Parathyroid adenoma (tissue), 2 donors: ENCODE data around the gene MRPL55.

Source experiments
- H2AFZ ChIP-seq: fragments of 300-600 bp; sonication (generic); one replicate; pipeline ENCODE4 v1.7.0; 2017; ENCODE audit warnings: antibody characterized with exemption, mild to moderate bottlenecking
- H3K27ac ChIP-seq: fragments of 300-600 bp; sonication (generic); one replicate; pipeline ENCODE4 v1.7.0; 2017
- H3K27me3 ChIP-seq: fragments of 300-600 bp; sonication (generic); one replicate; pipeline ENCODE4 v1.7.0; 2017; ENCODE audit warnings: low read length; ENCODE audit not compliant: control insufficient read depth, insufficient read depth
- H3K36me3 ChIP-seq: fragments of 300-600 bp; sonication (generic); one replicate; pipeline ENCODE4 v1.7.0; 2017; ENCODE audit warnings: low read length; ENCODE audit not compliant: control insufficient read depth, insufficient read depth
- H3K4me1 ChIP-seq: fragments of 300-600 bp; sonication (generic); one replicate; pipeline ENCODE4 v1.7.0; 2017; ENCODE audit warnings: control low read depth
- H3K4me2 ChIP-seq: fragments of 300-600 bp; sonication (generic); one replicate; pipeline ENCODE4 v1.7.0; 2017; ENCODE audit warnings: low read length
- H3K4me3 ChIP-seq: fragments of 300-600 bp; sonication (generic); one replicate; pipeline ENCODE4 v1.7.0; 2017; ENCODE audit warnings: low read depth, low read length
- H3K79me2 ChIP-seq: fragments of 300-600 bp; sonication (generic); one replicate; pipeline ENCODE4 v1.7.0; 2017; ENCODE audit warnings: control low read depth
- H3K9ac ChIP-seq: fragments of 300-600 bp; sonication (generic); one replicate; pipeline ENCODE4 v1.7.0; 2017; ENCODE audit warnings: mild to moderate bottlenecking
- H3K9me3 ChIP-seq: fragments of 300-600 bp; sonication (generic); one replicate; pipeline ENCODE4 v1.7.0; 2017; ENCODE audit warnings: low read length; ENCODE audit not compliant: control insufficient read depth
- TF ChIP-seq, protein P1 (sequence below): fragments of 300-600 bp; sonication (generic); IDR thresholded peaks from one replicate; pipeline ENCODE4 v1.7.0; 2017; ENCODE audit warnings: antibody characterized with exemption, mild to moderate bottlenecking
- donor health status: primary hyperparathyroidism.

The MRPL55 gene

DNA sequence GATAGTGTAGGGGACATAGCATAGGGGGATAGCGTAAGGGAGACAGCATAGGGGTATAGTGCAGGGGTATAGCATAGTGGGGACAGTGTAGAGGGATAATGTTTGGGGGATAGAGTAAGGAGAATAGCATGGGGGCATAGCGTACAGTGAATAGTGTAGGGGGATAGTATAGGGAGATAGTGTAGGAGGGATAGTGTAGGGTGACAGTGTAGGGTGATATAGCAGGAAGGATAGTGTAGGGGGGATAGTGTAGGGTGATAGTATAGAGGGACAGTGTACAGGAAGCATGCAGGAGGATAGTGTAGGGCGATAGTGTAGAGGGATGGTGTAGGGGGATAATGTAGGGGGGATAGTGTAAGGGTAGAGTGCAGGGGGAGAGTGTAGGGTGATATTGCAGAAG, 38.2 kb downstream of the MRPL55 start:
- Histone ChIP-seq H3K9me3 (no peaks in the 10 kb centered on the region), H3K9ac (no peak overlapping the region), H3K36me3 (no peaks in the 10 kb centered on the region), H3K27ac (no peak overlapping the region), H3K4me3 (no peak overlapping the region), H3K79me2 (no peaks in the 10 kb centered on the region), H3K4me1 (no peaks in the 10 kb centered on the region), H3K4me2 (no peak overlapping the region), H2AFZ (no peak overlapping the region), H3K27me3 (no peaks in the 10 kb centered on the region)
- TF ChIP-seq, protein P1, sequence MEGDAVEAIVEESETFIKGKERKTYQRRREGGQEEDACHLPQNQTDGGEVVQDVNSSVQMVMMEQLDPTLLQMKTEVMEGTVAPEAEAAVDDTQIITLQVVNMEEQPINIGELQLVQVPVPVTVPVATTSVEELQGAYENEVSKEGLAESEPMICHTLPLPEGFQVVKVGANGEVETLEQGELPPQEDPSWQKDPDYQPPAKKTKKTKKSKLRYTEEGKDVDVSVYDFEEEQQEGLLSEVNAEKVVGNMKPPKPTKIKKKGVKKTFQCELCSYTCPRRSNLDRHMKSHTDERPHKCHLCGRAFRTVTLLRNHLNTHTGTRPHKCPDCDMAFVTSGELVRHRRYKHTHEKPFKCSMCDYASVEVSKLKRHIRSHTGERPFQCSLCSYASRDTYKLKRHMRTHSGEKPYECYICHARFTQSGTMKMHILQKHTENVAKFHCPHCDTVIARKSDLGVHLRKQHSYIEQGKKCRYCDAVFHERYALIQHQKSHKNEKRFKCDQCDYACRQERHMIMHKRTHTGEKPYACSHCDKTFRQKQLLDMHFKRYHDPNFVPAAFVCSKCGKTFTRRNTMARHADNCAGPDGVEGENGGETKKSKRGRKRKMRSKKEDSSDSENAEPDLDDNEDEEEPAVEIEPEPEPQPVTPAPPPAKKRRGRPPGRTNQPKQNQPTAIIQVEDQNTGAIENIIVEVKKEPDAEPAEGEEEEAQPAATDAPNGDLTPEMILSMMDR: no peak

DNA sequence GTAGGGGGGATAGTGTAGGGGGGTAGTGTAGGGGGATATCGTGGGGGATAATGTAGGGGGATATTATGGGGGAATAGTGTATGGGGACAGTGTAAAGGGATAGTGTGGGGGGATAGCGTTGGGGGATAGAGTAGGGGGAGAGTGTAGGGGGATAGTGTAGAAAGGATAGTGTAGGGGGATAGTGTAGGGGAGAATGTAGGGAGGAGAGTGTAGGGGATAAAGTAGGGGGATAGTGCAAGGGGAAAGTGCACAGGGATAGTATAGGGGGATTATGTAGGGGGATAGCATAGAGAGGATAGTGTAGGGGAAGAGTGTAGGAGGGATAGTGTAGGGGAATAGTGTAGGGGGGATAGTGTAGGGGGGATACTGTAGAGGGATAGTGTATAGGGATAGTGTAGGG, 38.9 kb downstream of the MRPL55 start:
- Histone ChIP-seq H3K27ac (no peak overlapping the region), H3K4me3 (no peak overlapping the region), H3K4me1 (no peaks in the 10 kb centered on the region), H3K27me3 (no peaks in the 10 kb centered on the region), H2AFZ (no peak overlapping the region), H3K79me2 (no peaks in the 10 kb centered on the region), H3K4me2 (no peak overlapping the region), H3K36me3 (no peaks in the 10 kb centered on the region), H3K9me3 (no peaks in the 10 kb centered on the region), H3K9ac (no peak overlapping the region)
- TF ChIP-seq, protein P1: no peak

DNA sequence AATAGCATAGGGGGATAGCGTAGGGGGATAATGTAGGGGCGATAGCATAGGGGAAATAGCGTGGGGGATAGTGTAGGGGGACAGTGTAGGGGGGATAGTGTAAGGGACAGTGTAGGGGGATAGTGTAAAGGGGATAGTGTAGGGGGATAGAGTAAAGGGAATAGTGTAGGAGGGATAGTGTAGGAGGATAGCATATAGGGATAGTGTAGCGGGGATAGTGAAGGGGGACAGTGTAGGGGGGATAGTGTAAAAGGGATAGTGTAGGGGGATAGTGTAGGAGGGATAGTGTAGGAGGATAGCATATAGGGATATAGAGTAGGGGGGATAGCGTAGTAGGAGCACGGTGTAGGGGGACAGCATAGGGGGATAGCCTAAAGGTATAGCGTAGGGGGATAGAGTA, 40.7 kb downstream of the MRPL55 start:
- no peaks in the 10 kb centered on the region for H3K79me2 ChIP-seq
- no peak overlapping the region for H3K27ac ChIP-seq
- no peaks in the 10 kb centered on the region for H3K9me3 ChIP-seq
- no peak overlapping the region for H3K9ac ChIP-seq
- no peaks in the 10 kb centered on the region for H3K27me3 ChIP-seq
- H3K4me2 ChIP-seq: no peak overlapping the region
- TF ChIP-seq, protein P1: no peak
- H2AFZ ChIP-seq: no peak overlapping the region
- H3K36me3 ChIP-seq: no peaks in the 10 kb centered on the region
- no peaks in the 10 kb centered on the region for H3K4me1 ChIP-seq
- no peak overlapping the region for H3K4me3 ChIP-seq

DNA sequence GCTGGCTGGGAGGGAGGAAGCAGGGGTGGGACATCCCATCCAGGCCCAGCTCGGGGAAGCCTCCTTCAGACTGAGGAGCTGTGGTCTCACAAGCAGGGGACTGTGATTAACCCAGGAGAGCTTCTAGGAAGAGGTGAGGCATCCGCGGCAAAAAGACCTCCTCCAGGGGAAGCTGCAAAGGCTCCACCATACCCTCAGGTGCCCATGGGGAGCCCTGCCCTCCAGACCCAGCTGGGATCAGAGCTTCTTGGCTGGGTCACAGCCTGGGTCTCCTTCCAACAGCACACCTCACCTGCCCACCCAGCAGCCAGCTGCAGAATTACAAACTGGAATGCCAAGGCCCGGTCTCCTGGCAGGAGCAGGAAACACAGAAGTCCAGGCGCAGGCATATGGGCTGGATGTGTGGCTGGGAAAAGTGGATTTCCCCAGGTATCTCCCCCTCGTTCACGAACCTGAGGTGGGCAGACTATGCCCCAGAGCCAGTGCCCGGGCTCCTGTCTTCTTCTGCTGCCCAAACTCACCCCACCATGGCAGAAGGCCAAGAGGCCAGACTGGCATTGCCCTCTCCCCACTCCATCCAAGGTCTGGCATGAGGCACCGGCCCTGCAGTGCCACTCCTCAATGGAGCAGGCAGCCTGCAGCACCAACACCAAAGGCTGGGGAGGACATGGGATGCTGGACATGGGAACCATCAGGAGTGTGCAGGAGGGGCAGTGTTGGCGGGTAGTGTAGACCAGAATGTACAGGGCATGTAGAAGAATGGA, 42.0 kb downstream of the MRPL55 start:
- H2AFZ ChIP-seq: no peak overlapping the region
- no peak overlapping the region for H3K4me2 ChIP-seq
- H3K27ac ChIP-seq: no peak overlapping the region
- no peaks in the 10 kb centered on the region for H3K4me1 ChIP-seq
- no peaks in the 10 kb centered on the region for H3K27me3 ChIP-seq
- H3K79me2 ChIP-seq: no peaks in the 10 kb centered on the region
- no peaks in the 10 kb centered on the region for H3K36me3 ChIP-seq
- TF ChIP-seq, protein P1: no peak
- H3K9ac ChIP-seq: no peak overlapping the region
- H3K9me3 ChIP-seq: no peaks in the 10 kb centered on the region
- no peak overlapping the region for H3K4me3 ChIP-seq

DNA sequence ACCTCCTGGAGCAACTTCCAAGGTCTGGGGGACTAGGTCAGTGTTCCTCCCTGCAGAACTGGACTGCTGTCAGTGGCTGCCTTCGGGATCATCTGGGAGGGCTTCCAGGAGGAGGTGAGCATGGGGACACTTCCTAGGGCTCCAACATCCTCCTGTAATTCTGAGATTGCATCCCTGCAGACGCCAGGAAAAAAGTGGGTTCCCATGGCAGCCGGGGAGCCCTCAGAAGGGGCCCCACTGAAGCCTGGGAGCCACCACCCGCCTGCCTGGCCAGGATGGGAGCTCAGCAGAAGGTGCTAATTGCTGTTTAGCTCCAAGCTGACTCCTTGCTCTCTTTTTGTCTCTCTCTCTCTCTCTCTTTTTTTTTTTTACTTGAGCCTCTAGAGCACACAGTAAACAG, 42.7 kb downstream of the MRPL55 start:
- Histone ChIP-seq H3K9ac (no peak overlapping the region), H2AFZ (no peak overlapping the region), H3K79me2 (no peaks in the 10 kb centered on the region), H3K4me2 (no peak overlapping the region), H3K4me1 (no peaks in the 10 kb centered on the region), H3K27me3 (no peaks in the 10 kb centered on the region), H3K9me3 (no peaks in the 10 kb centered on the region), H3K27ac (no peak overlapping the region), H3K4me3 (no peak overlapping the region), H3K36me3 (no peaks in the 10 kb centered on the region)
- TF ChIP-seq, protein P1: no peak
